Stimulated activated CD4-positive, alpha-beta T cell treated with anti-CD3 and anti-CD28 coated beads, Interleukin-4, amount 100 ng/mL, for 4 hours (primary cell): Measurements from ENCODE around the gene IFT122.
"Not testable (repeated sequence)": the region's sequence is repeated elsewhere in the genome, so short reads cannot be mapped to it uniquely, and the experiment has no call there.

Experiments used
- DNase-seq, 2 experiments: peaks; one replicate each; pipeline ENCODE4 v3.0.0-alpha.2; 2020

The IFT122 gene

GRCh38 chr3:129545951-129546350, 105.9 kb downstream of the IFT122 start:
- DNase-seq = not testable (repeated sequence)

- DNase-seq = no peak
Measured at GRCh38 chr3:129547241-129547640, 107.2 kb downstream of the IFT122 start.

- no peak for DNase-seq
Measured at GRCh38 chr3:129548104-129548965, 108.3 kb downstream of the IFT122 start.

GRCh38 chr3:129549006-129549800, 109.2 kb downstream of the IFT122 start:
- DNase-seq = no peak

GRCh38 chr3:129549805-129550204, 109.8 kb downstream of the IFT122 start:
- no peak for DNase-seq

- DNase-seq = no peak
Measured at GRCh38 chr3:129552287-129553050, 112.4 kb downstream of the IFT122 start.

GRCh38 chr3:129553171-129553570, 113.1 kb downstream of the IFT122 start:
- no peak for DNase-seq

GRCh38 chr3:129553719-129554118, 113.7 kb downstream of the IFT122 start:
- DNase-seq = no peak

GRCh38 chr3:129554356-129555152, 114.5 kb downstream of the IFT122 start:
- DNase-seq = no peak

- DNase-seq = no peak
Measured at GRCh38 chr3:129555153-129555550, 115.1 kb downstream of the IFT122 start.

GRCh38 chr3:129555616-129556357, 115.8 kb downstream of the IFT122 start:
- no peak for DNase-seq

GRCh38 chr3:129556358-129556695, 116.3 kb downstream of the IFT122 start:
- DNase-seq = no peak

GRCh38 chr3:129556890-129557547, 117.0 kb downstream of the IFT122 start:
- DNase-seq = no peak

- no peak for DNase-seq
Measured at GRCh38 chr3:129557548-129557894, 117.5 kb downstream of the IFT122 start.

GRCh38 chr3:129558081-129558771, 118.2 kb downstream of the IFT122 start:
- no peak for DNase-seq

- DNase-seq = no peak
Measured at GRCh38 chr3:129558772-129559564, 118.9 kb downstream of the IFT122 start.

- no peak for DNase-seq
Measured at GRCh38 chr3:129559565-129560079, 119.6 kb downstream of the IFT122 start.

GRCh38 chr3:129560269-129560787, 120.3 kb downstream of the IFT122 start:
- DNase-seq = no peak

GRCh38 chr3:129560911-129561594, 121.0 kb downstream of the IFT122 start:
- no peak for DNase-seq
